Parietal lobe (tissue), 1 donor: Measurements from ENCODE around the gene NPNT. TPM values are rescaled to one million over a fixed set of nuclear protein-coding genes. Genes with fewer than 3 reads are reported as not detected.

Source experiments
- total RNA-seq: library from RNA; depleted of rRNA; stranded (reverse); fragments of >200 nt; gene quantifications from one replicate; pipeline ENCODE4 v1.2.3, GENCODE V29; 2014

NPNT gene, protein sequence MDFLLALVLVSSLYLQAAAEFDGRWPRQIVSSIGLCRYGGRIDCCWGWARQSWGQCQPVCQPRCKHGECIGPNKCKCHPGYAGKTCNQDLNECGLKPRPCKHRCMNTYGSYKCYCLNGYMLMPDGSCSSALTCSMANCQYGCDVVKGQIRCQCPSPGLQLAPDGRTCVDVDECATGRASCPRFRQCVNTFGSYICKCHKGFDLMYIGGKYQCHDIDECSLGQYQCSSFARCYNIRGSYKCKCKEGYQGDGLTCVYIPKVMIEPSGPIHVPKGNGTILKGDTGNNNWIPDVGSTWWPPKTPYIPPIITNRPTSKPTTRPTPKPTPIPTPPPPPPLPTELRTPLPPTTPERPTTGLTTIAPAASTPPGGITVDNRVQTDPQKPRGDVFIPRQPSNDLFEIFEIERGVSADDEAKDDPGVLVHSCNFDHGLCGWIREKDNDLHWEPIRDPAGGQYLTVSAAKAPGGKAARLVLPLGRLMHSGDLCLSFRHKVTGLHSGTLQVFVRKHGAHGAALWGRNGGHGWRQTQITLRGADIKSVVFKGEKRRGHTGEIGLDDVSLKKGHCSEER
- 43.8 TPM for total RNA-seq

DNA sequence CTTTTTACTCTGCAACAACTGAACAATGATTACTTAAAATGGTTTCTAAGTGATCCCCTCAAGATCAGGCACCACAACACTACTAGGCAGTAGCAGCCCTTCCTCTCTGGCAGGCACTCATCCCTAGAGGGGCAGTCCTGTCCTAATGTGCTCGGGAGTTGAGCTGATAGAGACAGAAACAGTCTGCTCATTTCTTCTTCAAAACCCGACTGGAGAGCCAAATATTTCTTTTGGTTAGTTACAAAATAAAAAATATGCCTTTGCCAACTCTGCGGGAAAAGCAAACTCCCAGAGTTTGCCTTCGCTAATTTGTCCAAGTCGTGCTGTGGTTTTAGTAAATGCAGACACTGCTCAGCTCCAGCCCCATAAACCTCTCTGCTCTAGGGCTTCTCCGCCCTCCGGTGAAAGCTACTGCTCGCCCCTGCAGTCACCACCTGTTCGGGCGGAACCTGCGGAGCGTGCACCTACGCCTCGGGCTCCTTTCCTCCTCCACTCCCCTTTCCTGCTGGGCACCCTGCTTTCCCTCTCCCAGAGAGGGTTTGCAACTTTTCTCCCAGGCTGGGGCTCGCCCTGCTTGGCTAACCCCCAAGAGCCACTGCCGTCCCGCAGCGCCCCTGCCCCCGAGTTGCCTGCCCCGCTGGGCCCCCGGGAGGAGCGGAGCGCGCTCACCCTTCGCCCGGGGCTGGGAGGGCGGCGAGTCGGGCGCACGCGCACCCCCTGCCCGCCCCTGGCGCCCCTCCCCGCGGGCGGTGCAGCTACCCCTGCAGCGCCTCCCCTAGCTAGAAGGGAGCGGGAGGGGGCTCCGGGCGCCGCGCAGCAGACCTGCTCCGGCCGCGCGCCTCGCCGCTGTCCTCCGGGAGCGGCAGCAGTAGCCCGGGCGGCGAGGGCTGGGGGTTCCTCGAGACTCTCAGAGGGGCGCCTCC lies at the start of gene NPNT:
TSS of gene NPNT (plus strand) at position 812 of the 923 bp plus-strand sequence. CDS start 182 bp downstream, outside the sequence.

Other genes starting within 250 kb of the NPNT start
- 38.2 TPM for gene INTS12, start 186.8 kb upstream of the NPNT start, total RNA-seq
- 36.3 TPM for gene GSTCD, start 186.7 kb upstream of the NPNT start, total RNA-seq